HepG2 (cell line): ENCODE results near the gene PCYT2. TPM values are rescaled to one million over a fixed set of nuclear protein-coding genes. Genes with fewer than 3 reads are reported as not detected.
A peak's percentile ranks its signal among the peaks of the same experiment; 100 is the strongest.

Experiments used
- ATAC-seq: fragments of 200-7000 bp; cut with Tn5 transposase; 3 replicates; pipeline ENCODE4 v1.9.1; 2020; ENCODE audit warnings: mild to moderate bottlenecking, moderate library complexity
- BruUV-seq: library from RNA; stranded (reverse); fragments of 400-500 nt; replicated peaks from 2 replicates; lab custom pipeline; 2021; lab: Mats Ljungman, UMichigan
- CTCF ChIA-PET: fragments of 300-600 bp; formaldehyde crosslinking; extraction: SDS; loops from one replicate; lab custom pipeline; 2021; ENCODE audit warnings: low total read pairs, inconsistent platforms, low intra/inter-chr PET ratio; lab: Yijun Ruan, JAX
- POLR2A ChIA-PET: fragments of 350-600 bp; sonication (Branson Sonifier 250); formaldehyde crosslinking; loops from one replicate; lab custom pipeline; 2020; ENCODE audit warnings: antibody characterized with exemption, inconsistent platforms; lab: Yijun Ruan, JAX
- DNase-seq: peaks from one replicate; pipeline ENCODE4 v3.0.0-alpha.2; 2015; ENCODE audit warnings: low spot score
- FAIRE-seq: peaks from 3 replicates; lab custom pipeline; 2011; peaks lifted over from hg19 to GRCh38; lab: Jason Lieb, UNC
- H2AFZ ChIP-seq: one replicate; pipeline ENCODE4 v1.6.1; 2011; ENCODE audit warnings: low read length, inconsistent platforms
- H3K27ac ChIP-seq: fragments of 300-600 bp; 3 replicates; pipeline ENCODE4 v1.8.0; 2011; ENCODE audit warnings: mixed run types, mild to moderate bottlenecking, mixed read lengths, low read length, inconsistent platforms; ENCODE audit not compliant: insufficient read depth; ENCODE audit errors: extremely low read length
- H3K27me3 ChIP-seq, 2 experiments: fragments of 200-600 bp in 1 of 2; 2 replicates in 1 of 2; 3 replicates in 1 of 2; pipeline versions ENCODE4 v1.6.0 to v1.8.0; 2011; ENCODE audit warnings: low read length in 2 of 2, mild to moderate bottlenecking in 2 of 2, moderate library complexity in 2 of 2, inconsistent platforms in 1 of 2; ENCODE audit not compliant: insufficient read depth in 2 of 2, control insufficient read depth in 1 of 2
- H3K36me3 ChIP-seq, 2 experiments: fragments of 200-600 bp in 1 of 2; replicated peaks in 1 of 2; 2 replicates in 1 of 2; 3 replicates in 1 of 2; pipeline versions ENCODE4 v1.5.1 to v1.8.0; 2011; ENCODE audit warnings: low read length in 2 of 2, inconsistent platforms in 1 of 2; ENCODE audit not compliant: insufficient read depth in 2 of 2, control insufficient read depth in 1 of 2
- H3K4me1 ChIP-seq: 2 replicates; pipeline ENCODE4 v1.5.1; 2012; ENCODE audit warnings: low read length, inconsistent platforms; ENCODE audit not compliant: insufficient read depth
- H3K4me2 ChIP-seq: 2 replicates; pipeline ENCODE4 v1.6.0; 2011; ENCODE audit warnings: low read depth, low read length, inconsistent platforms
- H3K4me3 ChIP-seq, 3 experiments: fragments of 200-600 bp in 1 of 3; sonication (generic), shearing (Covaris generic) in 1 of 3; replicated peaks in 1 of 3; 2 replicates each; pipeline ENCODE4 v1.5.1; 2011 to 2016; ENCODE audit warnings: low read length in 3 of 3, inconsistent platforms in 2 of 3, low read depth in 2 of 3, mild to moderate bottlenecking in 2 of 3, control low read depth in 1 of 3, mixed read lengths in 1 of 3; ENCODE audit not compliant: insufficient read depth in 1 of 3
- H3K79me2 ChIP-seq: one replicate; pipeline ENCODE4 v1.6.1; 2011; ENCODE audit warnings: low read length, inconsistent platforms; ENCODE audit not compliant: insufficient read depth
- H3K9ac ChIP-seq: 2 replicates; pipeline ENCODE4 v1.6.0; 2011; ENCODE audit warnings: mild to moderate bottlenecking, low read depth, low read length, inconsistent platforms; ENCODE audit not compliant: insufficient read depth
- H3K9me3 ChIP-seq: 2 replicates; pipeline ENCODE4 v1.5.1; 2012; ENCODE audit warnings: mild to moderate bottlenecking, low read length
- H4K20me1 ChIP-seq: 2 replicates; pipeline ENCODE4 v1.6.0; 2011; ENCODE audit warnings: inconsistent platforms, mild to moderate bottlenecking, low read length, moderate library complexity; ENCODE audit not compliant: insufficient read depth
- CHD2 ChIP-seq: IDR thresholded peaks from 2 replicates; pipeline ENCODE4 v1.6.1; 2011; ENCODE audit warnings: low read depth, low read length, improper control_type of control experiment
- CREM ChIP-seq, 2 experiments: sonication (generic) in 1 of 2; formaldehyde crosslinking in 1 of 2; IDR thresholded peaks; 2 replicates each; pipeline versions ENCODE4 v1.4.0 to v1.6.1; 2016 to 2020; ENCODE audit warnings: antibody characterized with exemption in 1 of 2, mild to moderate bottlenecking in 1 of 2, missing genetic modification reagents in 1 of 2
- FLYWCH1 ChIP-seq: sonication (generic); formaldehyde crosslinking; IDR thresholded peaks from 2 replicates; pipeline ENCODE4 v1.8.1; 2023; ENCODE audit warnings: mild to moderate bottlenecking, missing genetic modification reagents
- GABPA ChIP-seq, 2 experiments: IDR thresholded peaks; 2 replicates each; pipeline ENCODE4 v1.6.1; 2011 to 2016; ENCODE audit warnings: low read depth in 2 of 2, low read length in 1 of 2, missing biosample characterization in 1 of 2, missing genetic modification characterization in 1 of 2
- KLF11 ChIP-seq: IDR thresholded peaks from 2 replicates; pipeline ENCODE4 v1.6.1; 2016; ENCODE audit warnings: missing compliant biosample characterization
- KMT2B ChIP-seq: IDR thresholded peaks from 2 replicates; pipeline ENCODE4 v1.6.1; 2016; ENCODE audit warnings: missing genetic modification reagents, missing compliant biosample characterization
- NAIF1 ChIP-seq: sonication (generic); formaldehyde crosslinking; IDR thresholded peaks from 2 replicates; pipeline ENCODE4 v1.5.0; 2020; ENCODE audit warnings: mild to moderate bottlenecking, missing genetic modification reagents, borderline replicate concordance
- NFYB ChIP-seq: sonication (generic); formaldehyde crosslinking; IDR thresholded peaks from 2 replicates; pipeline ENCODE4 v1.4.0; 2020; ENCODE audit warnings: missing genetic modification reagents
- RARG ChIP-seq: sonication (generic); formaldehyde crosslinking; IDR thresholded peaks from 2 replicates; pipeline ENCODE4 v1.4.0; 2020; ENCODE audit warnings: low read depth, mild to moderate bottlenecking, missing genetic modification reagents
- SIN3A ChIP-seq: IDR thresholded peaks from 2 replicates; pipeline ENCODE4 v1.6.1; 2011; ENCODE audit warnings: low read depth, mild to moderate bottlenecking, control low read depth, low read length, borderline replicate concordance
- SIN3B ChIP-seq: fragments of 150-350 bp; IDR thresholded peaks from 2 replicates; pipeline ENCODE4 v1.6.1; 2014; ENCODE audit warnings: low read length
- SNRNP70 ChIP-seq: fragments of 200-400 bp; formaldehyde crosslinking; IDR thresholded peaks from 2 replicates; pipeline ENCODE4 v1.6.1; 2017; ENCODE audit warnings: mild to moderate bottlenecking, low read depth, low read length, moderate library complexity
- TMF1 ChIP-seq: sonication (generic); formaldehyde crosslinking; IDR thresholded peaks from 2 replicates; pipeline ENCODE4 v1.8.1; 2022; ENCODE audit warnings: low read depth, missing genetic modification reagents
- TOPORS ChIP-seq: sonication (generic); formaldehyde crosslinking; IDR thresholded peaks from 2 replicates; pipeline ENCODE4 v1.8.0; 2023; ENCODE audit warnings: mild to moderate bottlenecking, missing genetic modification reagents
- ZBTB2 ChIP-seq: sonication (generic); formaldehyde crosslinking; IDR thresholded peaks from 2 replicates; pipeline ENCODE4 v1.8.0; 2022; ENCODE audit warnings: low read depth, missing genetic modification reagents
- ZBTB25 ChIP-seq: IDR thresholded peaks from 2 replicates; pipeline ENCODE4 v1.6.1; 2018; ENCODE audit warnings: missing genetic modification reagents
- ZFP1 ChIP-seq: IDR thresholded peaks from 2 replicates; pipeline ENCODE4 v1.6.1; 2016
- ZNF720 ChIP-seq: sonication (generic); formaldehyde crosslinking; IDR thresholded peaks from 2 replicates; pipeline ENCODE4 v1.4.0; 2020; ENCODE audit warnings: missing genetic modification reagents
- ZNF782 ChIP-seq: sonication (generic); formaldehyde crosslinking; IDR thresholded peaks from 2 replicates; pipeline ENCODE4 v1.4.0; 2020; ENCODE audit warnings: missing genetic modification reagents, mild to moderate bottlenecking, borderline replicate concordance
- ZNF816 ChIP-seq: sonication (generic); formaldehyde crosslinking; IDR thresholded peaks from 2 replicates; pipeline ENCODE4 v1.8.0; 2022; ENCODE audit warnings: missing genetic modification reagents, mild to moderate bottlenecking, borderline replicate concordance
- ZZZ3 ChIP-seq: sonication (generic); formaldehyde crosslinking; IDR thresholded peaks from 2 replicates; pipeline ENCODE4 v1.4.0; 2020; ENCODE audit warnings: missing genetic modification reagents, mild to moderate bottlenecking, borderline replicate concordance
- WGBS: methylation state at CpG from one replicate; pipeline ENCODE4 v1.1.6; 2017; ENCODE audit warnings: low lambda C conversion rate; 5-methylcytosine and 5-hydroxymethylcytosine counted together
- in situ Hi-C: cut with HindIII; loops from 2 replicates; pipeline ENCODE4 v1.10.0; 2017; ENCODE audit warnings: low pct_unique_long_range_greater_than_20kb; ENCODE audit not compliant: extremely low pct_ligation_motif_present
- intact Hi-C: fragments of 100-400 bp; cut with micrococcal nuclease; formaldehyde crosslinking; loops from one replicate; pipeline ENCODE4 v1.10.0; 2022; ENCODE audit not compliant: unreplicated experiment
- polyA plus RNA-seq, 8 experiments: library from polyadenylated mRNA; depleted of rRNA in 3 of 8; stranded (reverse) in 7 of 8; unstranded in 1 of 8; fragments of >200 nt; fragmentation: Illumina TruSeq in 4 of 8; extraction: Trizol in 4 of 8; gene quantifications; 2 replicates each; pipeline versions ENCODE4 v1.2.1 to v1.2.3, GENCODE V29; 2011 to 2016; ENCODE audit warnings: low read depth in 4 of 8, missing spikeins in 1 of 8, mixed read lengths in 1 of 8; ENCODE audit not compliant: insufficient read depth in 1 of 8
- total RNA-seq, 5 experiments: library from RNA; depleted of rRNA; stranded (reverse); fragments of >200 nt; fragmentation: Illumina TruSeq; extraction: Trizol; gene quantifications; 2 replicates each; pipeline ENCODE4 v1.2.3, GENCODE V29; 2016; ENCODE audit warnings: low read depth in 1 of 5

Gene PCYT2
- total and polyA plus RNA-seq, 2 of the 13 experiments (the other 11 are each of a cell fraction or from before 2014, with no cell fraction given): 147 to 297 TPM

- H3K4me1 ChIP-seq: peaks cover 58% of the 10 kb centered on the region
- DNase-seq: no peak
- CTCF ChIA-PET: interaction anchor here (1.4 kb wide), 1 partner anchor 150 kb away, joined by 3 read pairs; no protein-coding TSS in a partner anchor
- TF ChIP-seq ZNF782 (CRISPR knock-in tag) (no peak), ZBTB25 (CRISPR knock-in tag) (peak; percentile 95; the same call in 1 of the 2 replicates), RARG (CRISPR knock-in tag) (no peak), NAIF1 (CRISPR knock-in tag) (0 out of 2 replicates have a peak, but pooled peaks have one; percentile 58), FLYWCH1 (CRISPR knock-in tag) (peak; percentile 31; the same call in 1 of the 2 replicates), CHD2 (0 out of 2 replicates have a peak, but pooled peaks have one; percentile 11), SIN3A (peak; percentile 60; the same call in 1 of the 2 replicates), KMT2B (CRISPR knock-in tag) (no peak), ZZZ3 (CRISPR knock-in tag) (no peak), CREM (IDR thresholded peaks at IDR 0.05) (no peak), CREM (CRISPR knock-in tag; IDR thresholded peaks at IDR 0.05) (0 out of 2 replicates have a peak, but pooled peaks have one; percentile 20), ZFP1 (CRISPR knock-in tag) (no peak), KLF11 (CRISPR knock-in tag) (no peak), GABPA (IDR thresholded peaks at IDR 0.05; ENCODE audit: low read depth, low read length) (no peak), GABPA (CRISPR knock-in tag; IDR thresholded peaks at IDR 0.05; ENCODE audit: low read depth) (peak; percentile 87), ZNF720 (no peak), ZBTB2 (CRISPR knock-in tag) (peak; percentile 96; the same call in 1 of the 2 replicates), TMF1 (CRISPR knock-in tag) (peak; percentile 29; the same call in 1 of the 2 replicates), ZNF816 (CRISPR knock-in tag) (0 out of 2 replicates have a peak, but pooled peaks have one; percentile 40), NFYB (CRISPR knock-in tag) (peak; percentile 10; the same call in 1 of the 2 replicates), SNRNP70 (no peak), TOPORS (CRISPR knock-in tag) (peak; percentile 8; the same call in 1 of the 2 replicates), SIN3B (no peak)
Measured at GRCh38 chr17:81870981-81871386, 40.2 kb downstream of the PCYT2 start, which contains the start of gene ARHGDIA. TSS of gene ARHGDIA (minus strand) at chr17:81871337. CDS start at chr17:81869930, 1,407 bp downstream.

More at GRCh38 chr17:81870981-81871386, 40.2 kb downstream of the PCYT2 start, which contains the start of gene ARHGDIA:
- Histone ChIP-seq H4K20me1 (peaks cover 34% of the 10 kb centered on the region; the same call in 1 of the 2 replicates), H3K9me3 (no peaks in the 10 kb centered on the region), H2AFZ (no peak within 1 kb of the TSS), H3K79me2 (peaks cover 24% of the 10 kb centered on the region), H3K4me3 (peak within 1 kb of the TSS; percentile 72 to 92 (median 90)), H3K4me2 (peak within 1 kb of the TSS; percentile 94), H3K36me3 (peaks cover 12 to 18% of the 10 kb centered on the region in 2 experiments), H3K9ac (peak within 1 kb of the TSS; percentile 100), H3K27me3 (no peaks in the 10 kb centered on the region), H3K27ac (peak within 1 kb of the TSS; percentile 98)
- POLR2A ChIA-PET: interaction anchor here (1.0 to 4.3 kb wide), 10 partner anchors 9 to 232 kb away, joined by 3 to 26 read pairs (median 8); partner anchors contain the start of genes ALYREF, ANAPC11, CENPX and DCXR
- no CpG with 5 or more reads among the region's 64 CpGs for WGBS
- intact Hi-C loops (loop anchor here (5.0 kb wide), 1 partner anchor 41 kb away; the partner anchor contains the start of gene PCYT2), in situ Hi-C loops (no loop called here)
- ATAC-seq (peak; percentile 3; the same call in 2 of the 3 replicates), FAIRE-seq (no peak)
- no TSS peak for BruUV-seq
